NCI-H82 treated with DMSO at 0.1 percent for 48 hours (cell line): Measurements from ENCODE around the gene TMEM178A.

Source experiments
- DNase-seq: peaks from one replicate; lab custom pipeline; 2025; ENCODE audit not compliant: unreplicated experiment; lab: John Stamatoyannopoulos, UW

TMEM178A gene

GRCh38 chr2:39738936-39739335 is 73.2 kb downstream of the TMEM178A start:
- no peak for DNase-seq

GRCh38 chr2:39739386-39739785 is 73.7 kb downstream of the TMEM178A start:
- peak; percentile 67 for DNase-seq

GRCh38 chr2:39741871-39742270 is 76.2 kb downstream of the TMEM178A start:
- peak; percentile 16 for DNase-seq

- DNase-seq = peak; percentile 51
Observed at GRCh38 chr2:39743269-39743776, 77.6 kb downstream of the TMEM178A start.

- DNase-seq = no peak
Observed at GRCh38 chr2:39755466-39755865, 89.7 kb downstream of the TMEM178A start.

GRCh38 chr2:39757156-39757555 is 91.4 kb downstream of the TMEM178A start:
- no peak for DNase-seq

- DNase-seq = no peak
Observed at GRCh38 chr2:39762448-39762847, 96.7 kb downstream of the TMEM178A start.
